ENCODE results near the gene HOXD13. TPM values are rescaled to one million over a fixed set of nuclear protein-coding genes. Genes with fewer than 3 reads are reported as not detected.

Gene HOXD13
- total RNA-seq, 1 donor from 2014 or later, result not detected

GRCh38 chr2:176142281-176142680, 49.8 kb downstream of the HOXD13 start:
- no peak for TF ChIP-seq CTCF (IDR thresholded peaks at IDR 0.05; ENCODE audit: unreplicated experiment)
- Mint-ChIP-seq H3K4me3 (ENCODE audit: unreplicated experiment) (no peak overlapping the region), H3K27me3 (ENCODE audit: unreplicated experiment) (peaks cover 39% of the 10 kb centered on the region), H3K4me1 (ENCODE audit: unreplicated experiment) (peaks cover 21% of the 10 kb centered on the region), H3K9me3 (ENCODE audit: unreplicated experiment) (no peaks in the 10 kb centered on the region), H3K36me3 (ENCODE audit: low read depth, unreplicated experiment) (no peaks in the 10 kb centered on the region), H3K27ac (ENCODE audit: unreplicated experiment) (no peak overlapping the region)
- DNase-seq (ENCODE audit: low spot score), result no peak

Other genes starting within 250 kb of the HOXD13 start
- 12.5 TPM for gene LNPK, start 90.5 kb upstream of the HOXD13 start, total RNA-seq (ENCODE audit: unreplicated experiment)
- not detected for gene EVX2, start 8.8 kb upstream of the HOXD13 start, total RNA-seq (ENCODE audit: unreplicated experiment)
- gene HOXD12, start 7.1 kb downstream of the HOXD13 start, total RNA-seq (ENCODE audit: unreplicated experiment), result not detected
- not detected for gene HOXD11, start 14.6 kb downstream of the HOXD13 start, total RNA-seq (ENCODE audit: unreplicated experiment)
- gene HOXD10, start 24.1 kb downstream of the HOXD13 start, total RNA-seq (ENCODE audit: unreplicated experiment), result not detected
- 0.56 TPM for gene HOXD9, start 30.0 kb downstream of the HOXD13 start, total RNA-seq (ENCODE audit: unreplicated experiment)
- 9.3 TPM for gene HOXD8, start 37.0 kb downstream of the HOXD13 start, total RNA-seq (ENCODE audit: unreplicated experiment)
- 3.5 TPM for gene HOXD4, start 58.8 kb downstream of the HOXD13 start, total RNA-seq (ENCODE audit: unreplicated experiment)
- 4.1 TPM for gene HOXD3, start 64.6 kb downstream of the HOXD13 start, total RNA-seq (ENCODE audit: unreplicated experiment)
- gene HOXD1, start 95.9 kb downstream of the HOXD13 start, total RNA-seq (ENCODE audit: unreplicated experiment), result 3.8 TPM
- gene MTX2, start 176.7 kb downstream of the HOXD13 start, total RNA-seq (ENCODE audit: unreplicated experiment), result 19.5 TPM

All from endothelial cell (in vitro differentiated cells).